Testis (tissue), 2 donors: ENCODE measurements around the gene TMEM41A.

Experiments used
- CTCF ChIP-seq, 3 experiments: fragments of 450-650 bp in 2 of 3; fragments of 200-600 bp in 1 of 3; sonication (generic) in 1 of 3; IDR thresholded peaks; one replicate each; pipeline ENCODE4 v1.5.1; 2016 to 2019; ENCODE audit warnings: antibody characterized with exemption in 3 of 3, mild to moderate bottlenecking in 2 of 3, moderate library complexity in 1 of 3
- POLR2A ChIP-seq: fragments of 450-650 bp; IDR thresholded peaks from one replicate; pipeline ENCODE4 v1.6.1; 2017; ENCODE audit warnings: antibody characterized with exemption, mild to moderate bottlenecking, moderate library complexity

- TF ChIP-seq CTCF (IDR thresholded peaks at IDR 0.05) (no peak), POLR2A (no peak)
These were observed 41.9 kb upstream of the TMEM41A start for GRCh38 chr3:185540695-185541094.
